ENCODE results near the gene GNG8.

Gene GNG8

DNA sequence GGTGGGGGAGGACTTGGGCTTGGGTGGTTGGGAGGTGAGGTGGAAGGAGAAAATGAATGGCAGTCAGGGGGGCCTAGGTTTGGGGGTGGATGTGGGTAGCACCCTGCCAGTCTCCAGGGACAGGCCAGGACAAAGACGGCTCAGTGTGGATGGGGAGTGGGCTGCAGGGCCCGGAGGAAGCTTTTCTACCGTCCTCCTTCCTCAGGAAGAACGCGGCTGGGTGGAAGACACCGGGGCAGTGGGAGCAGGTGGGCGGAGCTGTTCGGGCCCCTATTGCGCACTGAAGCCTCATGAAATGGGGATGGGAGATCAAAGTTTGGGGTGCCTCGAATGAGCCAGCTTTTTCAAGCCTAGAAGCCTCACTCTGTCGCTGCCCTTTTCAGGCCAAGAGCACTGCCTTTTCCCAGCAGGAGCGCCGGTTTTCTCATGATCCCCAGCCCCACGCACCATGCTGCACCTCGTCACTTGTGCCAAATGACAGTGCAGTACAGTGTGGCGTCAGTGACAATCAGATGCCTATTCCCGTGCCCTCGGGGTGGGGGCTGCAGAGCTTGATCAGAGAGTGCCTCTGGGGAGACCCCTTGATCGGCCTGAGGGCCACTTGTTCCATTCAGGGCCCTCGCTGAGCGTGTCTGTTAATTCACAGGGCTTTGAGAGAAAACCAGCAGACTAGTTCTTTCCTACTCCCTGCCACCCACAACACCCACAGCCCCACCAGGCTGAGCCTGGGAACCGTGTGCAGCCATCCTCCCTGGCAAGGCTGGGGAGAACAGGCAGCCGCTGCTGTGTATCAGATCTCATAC is 33.4 kb downstream of the GNG8 start:
- DNase-seq (ENCODE audit: low read depth in 2 of 2): no peak

DNA sequence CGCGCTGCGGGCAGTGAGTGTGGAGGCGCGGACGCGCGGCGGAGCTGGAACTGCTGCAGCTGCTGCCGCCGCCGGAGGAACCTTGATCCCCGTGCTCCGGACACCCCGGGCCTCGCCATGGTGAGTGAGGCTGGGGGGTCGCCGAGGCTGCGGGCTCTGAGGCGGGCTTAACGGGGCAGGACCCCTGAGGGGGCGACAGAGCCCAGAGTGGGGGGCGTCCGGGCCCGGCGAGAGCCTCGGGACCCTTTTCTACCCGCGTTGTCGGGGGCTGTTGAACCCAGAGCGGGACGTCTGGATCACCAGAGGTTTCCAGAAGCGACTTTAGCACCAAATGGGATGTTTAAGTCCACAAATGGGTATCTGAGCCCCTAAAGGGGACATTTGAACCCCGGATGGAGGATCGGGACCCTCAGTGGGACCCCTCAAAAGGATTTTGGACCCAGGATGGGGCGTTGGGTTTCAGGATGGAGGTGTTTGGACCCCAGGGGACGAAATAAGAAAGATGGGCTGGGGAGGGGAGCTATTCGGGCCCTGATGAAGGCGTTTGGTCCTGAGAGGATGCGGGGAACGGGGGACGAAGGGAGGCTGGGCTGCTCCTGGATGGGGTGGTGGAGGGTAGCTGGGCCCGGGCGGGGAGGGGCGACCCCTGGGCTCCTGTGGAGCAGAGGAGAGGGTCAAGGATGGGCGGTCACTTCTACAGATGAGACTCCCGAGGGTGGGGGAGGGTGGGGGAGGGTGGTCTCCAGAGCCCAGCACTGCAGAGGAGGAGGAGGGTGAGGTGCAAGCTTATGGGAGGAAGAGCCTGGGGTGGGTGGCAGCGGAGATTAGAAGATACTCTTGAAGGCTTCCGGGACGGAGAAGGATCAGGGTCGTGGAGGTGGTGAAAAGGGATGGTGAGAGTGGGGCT is 34.4 kb downstream of the GNG8 start, which contains the start of gene CALM3:
Gene CALM3 (plus strand): TSS at position 13 of the 907 bp plus-strand sequence. CDS start 105 bp downstream, at position 118.
- no peak for DNase-seq (ENCODE audit: low read depth in 2 of 2)

DNA sequence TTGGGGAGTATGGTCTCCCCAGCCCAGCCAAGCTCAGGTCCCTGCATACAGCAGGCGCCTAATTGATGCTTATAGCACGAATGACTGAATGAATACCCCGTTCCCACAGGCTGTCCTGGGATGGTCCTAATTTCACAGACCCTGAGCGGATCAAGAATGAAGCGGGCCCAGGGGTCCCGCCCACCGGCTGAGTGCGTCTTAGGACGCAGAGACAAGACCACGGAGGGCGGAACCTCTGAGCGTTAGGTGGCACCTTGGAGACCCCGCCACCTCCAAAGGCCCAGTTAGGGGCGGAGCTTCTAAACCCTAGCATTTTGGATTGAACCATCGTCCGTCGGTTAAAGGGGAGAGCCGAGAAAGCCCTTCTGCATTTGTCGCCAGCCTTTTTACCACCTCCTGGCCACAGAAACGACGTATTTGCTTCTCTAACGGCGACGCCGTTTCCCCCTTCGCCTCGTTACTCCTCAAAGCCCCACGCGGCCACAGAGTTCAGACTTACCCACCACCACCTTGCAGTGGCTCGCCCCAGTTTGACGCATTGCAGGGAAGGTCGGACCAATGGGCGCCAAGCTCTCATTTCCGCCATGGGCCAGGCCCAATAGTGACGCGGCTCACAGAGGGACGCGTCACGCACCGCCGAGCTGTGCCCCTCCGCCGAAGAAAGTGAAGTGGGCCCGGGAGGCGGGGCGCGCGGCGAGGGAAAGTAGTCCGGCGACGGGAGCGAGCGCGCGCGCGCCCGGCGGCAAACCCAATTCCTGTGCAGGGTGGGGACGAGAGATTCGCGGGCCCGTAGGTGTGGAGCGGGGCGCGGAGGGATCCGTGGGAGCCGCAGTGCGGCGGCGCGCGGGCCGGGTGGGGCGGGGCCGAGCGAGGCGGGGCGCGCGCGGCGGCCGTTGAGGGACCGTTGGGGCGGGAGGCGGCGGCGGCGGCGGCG is 35.4 kb downstream of the GNG8 start:
- peak; percentile 95 to 97 for DNase-seq (ENCODE audit: low read depth in 2 of 2)

DNA sequence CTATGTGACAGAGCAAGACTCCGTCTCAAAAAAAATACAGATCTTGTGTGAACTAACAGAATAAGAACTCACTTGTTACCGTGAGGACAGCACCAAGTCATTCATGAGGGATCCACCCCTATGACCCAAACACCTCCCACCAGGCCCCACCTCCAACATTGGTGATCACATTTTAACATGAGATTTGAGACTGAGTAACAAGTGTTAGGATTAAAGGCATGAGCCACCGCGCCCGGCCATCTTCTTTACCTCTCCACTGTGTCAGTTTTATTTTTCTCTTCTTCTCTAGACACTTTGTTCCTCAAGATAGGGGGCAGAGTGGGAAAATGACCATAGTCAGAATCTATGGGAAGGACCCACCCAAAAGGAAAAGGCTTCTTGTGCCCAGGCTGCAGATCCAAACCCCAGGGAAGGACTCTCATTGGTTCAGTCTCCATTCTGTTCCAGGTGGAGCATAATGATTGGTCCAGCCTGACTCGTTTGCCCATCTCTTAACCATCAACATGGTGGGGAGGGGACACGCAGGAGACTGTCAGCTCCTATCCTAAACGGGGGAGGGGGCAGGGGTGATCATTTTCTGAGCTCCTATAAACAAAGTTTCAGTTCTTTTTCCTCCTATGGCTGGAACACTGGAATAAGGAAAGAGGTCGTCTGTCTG is 36.2 kb downstream of the GNG8 start:
- no peak for DNase-seq (ENCODE audit: low read depth in 2 of 2)

DNA sequence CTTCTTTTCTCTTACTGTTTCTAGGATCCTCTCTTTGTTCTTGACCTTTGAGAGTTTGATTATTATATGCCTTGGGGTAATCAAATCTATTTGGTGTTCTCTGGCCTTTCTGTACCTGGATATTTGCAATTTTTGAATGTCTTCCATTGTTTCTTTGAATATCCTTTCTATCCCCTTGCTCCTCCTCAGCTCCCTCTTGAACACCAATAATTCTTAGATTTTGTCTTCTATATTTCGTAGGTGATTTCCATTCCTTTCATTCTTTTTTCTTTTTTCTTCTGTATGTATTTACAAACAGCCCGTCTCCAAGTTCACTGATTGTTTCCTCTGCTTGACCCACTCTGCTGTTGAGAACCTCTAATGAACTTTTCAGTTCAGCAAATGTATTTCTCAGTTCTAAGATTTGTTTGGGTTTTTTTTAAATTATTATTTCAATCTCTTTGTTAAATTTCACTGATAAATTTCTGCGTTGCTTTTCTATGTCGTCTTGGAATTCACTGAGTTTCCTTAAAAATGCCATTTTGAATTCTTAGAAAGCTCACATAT is 37.6 kb downstream of the GNG8 start:
- no peak for DNase-seq (ENCODE audit: low read depth in 2 of 2)

DNA sequence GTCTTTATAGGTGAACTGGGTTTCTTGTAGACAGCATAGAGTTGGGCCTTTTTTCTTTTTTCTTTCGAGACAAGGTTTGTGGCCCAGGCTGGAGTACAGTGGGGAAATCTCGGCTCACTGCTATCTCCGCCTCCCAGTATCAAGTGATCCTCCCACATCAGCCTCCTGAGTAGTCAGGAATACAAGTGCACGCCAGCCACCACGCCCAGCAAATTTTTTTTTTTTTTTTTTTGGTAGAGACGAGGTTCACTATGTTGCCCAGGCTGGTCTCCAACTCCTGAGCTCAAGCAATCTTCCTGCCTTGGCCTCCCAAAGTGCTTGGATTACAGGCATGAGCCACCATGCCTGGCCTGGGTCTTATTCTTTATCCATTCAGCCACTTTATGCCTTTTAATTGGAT is 40.0 kb downstream of the GNG8 start:
- no peak for DNase-seq (ENCODE audit: low read depth in 2 of 2)

DNA sequence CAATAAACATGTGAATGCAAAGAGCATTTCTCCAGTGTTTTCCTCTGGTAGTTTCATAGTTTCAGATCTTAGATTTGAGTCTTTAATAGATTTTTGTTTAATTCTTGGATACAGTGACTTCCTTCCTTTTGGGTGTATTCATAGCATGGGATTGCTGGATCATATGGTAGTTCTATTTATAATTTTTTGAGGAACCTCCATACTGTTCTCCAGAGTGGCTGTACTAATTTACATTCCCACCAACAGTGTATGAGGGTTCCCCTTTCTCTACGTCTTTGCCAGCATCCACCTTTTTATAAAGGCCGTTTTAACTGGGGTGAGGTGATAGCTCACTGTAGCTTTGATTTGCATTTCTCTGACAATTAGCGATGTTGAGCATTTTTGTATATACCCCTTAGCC is 44.1 kb downstream of the GNG8 start:
- no peak for DNase-seq (ENCODE audit: low read depth in 2 of 2)

DNA sequence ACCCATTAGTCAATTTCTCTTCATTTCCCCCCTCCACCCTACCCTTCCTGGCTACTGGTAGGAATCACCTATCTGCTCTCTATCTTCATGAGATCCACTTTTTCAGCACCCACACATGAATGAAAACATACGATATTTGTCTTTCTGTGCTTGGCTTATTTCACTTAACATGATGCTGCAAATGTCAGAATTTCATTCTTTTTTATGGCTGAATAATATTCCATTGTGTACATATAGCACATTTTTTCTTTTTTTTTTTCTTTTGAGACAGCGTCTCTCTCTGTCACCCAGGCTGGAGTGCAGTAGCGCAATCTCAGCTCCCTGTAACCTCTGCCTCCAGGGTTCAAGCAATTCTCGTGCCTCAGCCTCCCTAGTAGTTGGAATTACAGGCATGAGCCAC is 44.7 kb downstream of the GNG8 start:
- DNase-seq (ENCODE audit: low read depth in 2 of 2): no peak

DNA sequence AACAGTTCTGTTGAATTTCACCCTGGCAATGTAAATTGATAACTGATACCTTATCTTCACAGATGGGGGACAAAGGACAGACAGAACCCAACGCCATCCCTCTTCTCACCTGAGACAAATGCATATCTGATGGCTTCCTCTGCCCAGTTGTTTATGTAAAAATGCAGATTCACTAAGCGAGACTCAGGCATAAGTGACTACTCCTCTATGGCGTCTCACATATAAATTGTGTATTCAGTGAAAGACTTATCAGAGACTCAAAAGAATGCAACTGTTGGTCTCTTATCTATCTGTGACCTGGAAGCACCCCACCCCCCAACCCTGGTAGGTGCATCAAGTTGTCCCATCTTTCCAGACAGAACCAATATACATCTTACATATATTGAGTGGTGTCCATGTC is 48.1 kb downstream of the GNG8 start:
- DNase-seq (ENCODE audit: low read depth in 2 of 2): no peak

DNA sequence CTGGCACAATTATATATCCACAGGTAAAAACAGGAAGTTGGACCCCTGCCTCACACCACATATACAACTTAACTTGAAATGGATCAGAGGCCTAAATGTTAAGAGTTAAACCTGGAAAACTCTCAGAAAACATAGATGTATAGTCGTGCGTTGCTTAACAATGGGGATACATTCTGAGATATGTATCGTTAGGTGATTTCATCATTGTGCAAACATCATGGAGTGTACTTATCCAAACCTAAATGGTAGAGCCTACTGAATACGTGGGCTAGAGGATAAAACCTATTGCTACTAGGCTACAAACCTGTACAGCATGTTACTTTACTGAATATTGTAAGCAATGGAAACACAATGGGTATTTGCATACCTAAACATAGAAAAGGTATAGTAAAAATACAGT is 49.7 kb downstream of the GNG8 start:
- DNase-seq (ENCODE audit: low read depth in 2 of 2): no peak

DNA sequence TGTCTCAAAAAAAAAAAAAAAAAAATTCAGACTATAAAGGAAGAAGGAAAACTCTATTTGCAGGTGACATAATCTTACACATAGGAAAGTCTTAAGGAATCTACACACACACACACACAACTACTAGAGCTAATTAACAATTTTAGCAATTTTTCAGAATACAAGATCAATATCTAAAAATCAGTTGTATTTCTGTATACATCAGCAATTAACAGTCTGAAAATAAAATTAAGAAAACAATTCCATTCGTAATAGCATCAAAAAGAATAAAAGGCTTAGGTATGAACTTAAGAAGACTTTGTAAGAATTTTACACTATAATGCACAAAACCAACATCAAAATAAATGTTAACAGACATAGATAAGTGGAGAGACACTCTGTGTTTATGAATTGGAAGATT is 50.5 kb downstream of the GNG8 start:
- no peak for DNase-seq (ENCODE audit: low read depth in 2 of 2)
